IMR-90 (cell line): ENCODE results near the gene TRAPPC10. TPM values are rescaled to one million over a fixed set of nuclear protein-coding genes. Genes with fewer than 3 reads are reported as not detected.

Experiments
- ATAC-seq: fragments of 200-7000 bp; cut with Tn5 transposase; 2 replicates; pipeline ENCODE4 v1.9.1; 2020; ENCODE audit warnings: low read depth, mild to moderate bottlenecking, moderate library complexity
- BruUV-seq: library from RNA; stranded (reverse); fragments of 400-500 nt; replicated peaks from 2 replicates; lab custom pipeline; 2021; lab: Mats Ljungman, UMichigan
- CTCF ChIA-PET: fragments of 300-600 bp; formaldehyde crosslinking; extraction: SDS; loops from one replicate; lab custom pipeline; 2021; ENCODE audit warnings: antibody characterized with exemption; lab: Yijun Ruan, JAX
- POLR2A ChIA-PET: fragments of 300-600 bp; sonication (Branson Sonifier 250); formaldehyde crosslinking; loops from one replicate; lab custom pipeline; 2022; ENCODE audit warnings: antibody characterized with exemption; ENCODE audit not compliant: unreplicated experiment; lab: Charles Lee
- DNase-seq: peaks from one replicate; pipeline ENCODE4 v3.0.0; 2013
- H2AFZ ChIP-seq: replicated peaks from 2 replicates; pipeline ENCODE3; 2013; ENCODE audit warnings: low read length, mild to moderate bottlenecking; ENCODE audit not compliant: poor library complexity
- H2AK5ac ChIP-seq: 2 replicates; pipeline ENCODE4 v1.6.1; 2013; ENCODE audit warnings: low read depth, low read length, inconsistent platforms
- H2AK9ac ChIP-seq: replicated peaks from 2 replicates; pipeline ENCODE3; 2013; ENCODE audit warnings: mild to moderate bottlenecking, low read depth, low read length, moderate library complexity; ENCODE audit not compliant: poor library complexity
- H2BK120ac ChIP-seq: 2 replicates; pipeline ENCODE4 v1.6.1; 2013; ENCODE audit warnings: low read depth, low read length, inconsistent platforms
- H2BK15ac ChIP-seq: 3 replicates; pipeline ENCODE4 v1.6.1; 2013; ENCODE audit warnings: low read depth, low read length, inconsistent platforms
- H2BK20ac ChIP-seq: 2 replicates; pipeline ENCODE4 v1.6.1; 2013; ENCODE audit warnings: low read depth, mild to moderate bottlenecking, inconsistent platforms, low read length, moderate library complexity
- H2BK5ac ChIP-seq: 2 replicates; pipeline ENCODE4 v1.6.1; 2013; ENCODE audit warnings: mild to moderate bottlenecking, low read depth, low read length, inconsistent platforms; ENCODE audit not compliant: poor library complexity, severe bottlenecking
- H3K14ac ChIP-seq: replicated peaks from 2 replicates; pipeline ENCODE4 v1.6.1; 2013; ENCODE audit warnings: low read depth, low read length, inconsistent platforms
- H3K18ac ChIP-seq: 2 replicates; pipeline ENCODE4 v1.6.1; 2013; ENCODE audit warnings: low read depth, low read length, control low read depth
- H3K23ac ChIP-seq: 2 replicates; pipeline ENCODE4 v1.6.1; 2013; ENCODE audit warnings: low read depth, low read length, inconsistent platforms
- H3K27ac ChIP-seq: 2 replicates; pipeline ENCODE4 v1.5.1; 2013; ENCODE audit warnings: mild to moderate bottlenecking, control low read depth, low read length; ENCODE audit not compliant: insufficient read depth
- H3K27me3 ChIP-seq: 2 replicates; pipeline ENCODE4 v1.6.1; 2013; ENCODE audit warnings: low read length; ENCODE audit not compliant: control insufficient read depth, insufficient read depth
- H3K36me3 ChIP-seq: 2 replicates; pipeline ENCODE4 v1.6.1; 2013; ENCODE audit warnings: low read length, mixed read lengths; ENCODE audit not compliant: control insufficient read depth, insufficient read depth
- H3K4ac ChIP-seq: 2 replicates; pipeline ENCODE4 v1.6.1; 2013; ENCODE audit warnings: low read depth, low read length, inconsistent platforms
- H3K4me1 ChIP-seq: 2 replicates; pipeline ENCODE4 v1.6.1; 2013; ENCODE audit warnings: low read length, mixed read lengths; ENCODE audit not compliant: control insufficient read depth, insufficient read depth
- H3K4me2 ChIP-seq: 2 replicates; pipeline ENCODE4 v1.6.1; 2013; ENCODE audit warnings: low read depth, mild to moderate bottlenecking, control low read depth, low read length, moderate library complexity
- H3K4me3 ChIP-seq: 2 replicates; pipeline ENCODE4 v1.5.1; 2013; ENCODE audit warnings: low read depth, mild to moderate bottlenecking, control low read depth, low read length, moderate library complexity; ENCODE audit not compliant: insufficient read depth
- H3K56ac ChIP-seq: 2 replicates; pipeline ENCODE4 v1.6.1; 2013; ENCODE audit warnings: low read length, inconsistent platforms; ENCODE audit not compliant: insufficient read depth; ENCODE audit errors: extremely low read depth
- H3K79me1 ChIP-seq, 2 experiments: 2 replicates each; pipeline ENCODE4 v1.6.1; 2013; ENCODE audit warnings: low read length in 2 of 2, inconsistent platforms in 1 of 2, low read depth in 1 of 2
- H3K9ac ChIP-seq: 2 replicates; pipeline ENCODE4 v1.6.1; 2013; ENCODE audit warnings: low read depth, low read length, control low read depth
- H3K9me1 ChIP-seq: 2 replicates; pipeline ENCODE4 v1.6.1; 2013; ENCODE audit warnings: low read length, inconsistent platforms; ENCODE audit not compliant: insufficient read depth
- H3K9me3 ChIP-seq: 2 replicates; pipeline ENCODE4 v1.6.1; 2013; ENCODE audit warnings: low read length; ENCODE audit not compliant: control insufficient read depth, insufficient read depth
- H4K20me1 ChIP-seq: 2 replicates; pipeline ENCODE4 v1.6.1; 2013; ENCODE audit warnings: low read length, inconsistent platforms; ENCODE audit not compliant: insufficient read depth
- H4K5ac ChIP-seq: 2 replicates; pipeline ENCODE4 v1.6.1; 2013; ENCODE audit warnings: mild to moderate bottlenecking, low read depth, low read length, control low read depth
- H4K8ac ChIP-seq, 2 experiments: 2 replicates each; pipeline ENCODE4 v1.6.1; 2013; ENCODE audit warnings: low read depth in 2 of 2, low read length in 2 of 2, control low read depth in 1 of 2, inconsistent platforms in 1 of 2
- H4K91ac ChIP-seq: 2 replicates; pipeline ENCODE4 v1.6.1; 2013; ENCODE audit warnings: low read depth, low read length, inconsistent platforms; ENCODE audit not compliant: insufficient read depth
- BHLHE40 ChIP-seq: fragments of 150-350 bp; IDR thresholded peaks from 2 replicates; pipeline ENCODE4 v1.6.1; 2016; ENCODE audit warnings: mild to moderate bottlenecking, low read depth, low read length
- CEBPB ChIP-seq: IDR thresholded peaks from 2 replicates; pipeline ENCODE4 v1.6.1; 2012; ENCODE audit warnings: low read depth, low read length, improper control_type of control experiment
- CHD1 ChIP-seq: IDR thresholded peaks from 2 replicates; pipeline ENCODE4 v1.6.1; 2012; ENCODE audit warnings: low read depth, low read length, improper control_type of control experiment
- CTCF ChIP-seq: conservative IDR thresholded peaks from 2 replicates; pipeline ENCODE4 v1.5.1; 2012; ENCODE audit warnings: mild to moderate bottlenecking, low read depth, low read length, improper control_type of control experiment
- FOS ChIP-seq: fragments of 150-350 bp; IDR thresholded peaks from 2 replicates; pipeline ENCODE4 v1.6.1; 2016; ENCODE audit warnings: low read depth, low read length
- MAFK ChIP-seq: IDR thresholded peaks from 2 replicates; pipeline ENCODE4 v1.6.1; 2012; ENCODE audit warnings: low read depth, low read length, improper control_type of control experiment
- MAZ ChIP-seq: IDR thresholded peaks from 2 replicates; pipeline ENCODE4 v1.6.1; 2012; ENCODE audit warnings: low read depth, mild to moderate bottlenecking, low read length, improper control_type of control experiment, moderate library complexity, borderline replicate concordance
- MXI1 ChIP-seq: IDR thresholded peaks from 2 replicates; pipeline ENCODE4 v1.6.1; 2012; ENCODE audit warnings: low read depth, mild to moderate bottlenecking, low read length, moderate library complexity, borderline replicate concordance
- NFE2L2 ChIP-seq: fragments of 150-350 bp; IDR thresholded peaks from 2 replicates; pipeline ENCODE4 v1.6.1; 2016; ENCODE audit warnings: low read depth, mild to moderate bottlenecking, low read length
- POLR2A ChIP-seq: IDR thresholded peaks from 2 replicates; pipeline ENCODE4 v1.6.1; 2012; ENCODE audit warnings: mild to moderate bottlenecking, low read depth, low read length
- RAD21 ChIP-seq: IDR thresholded peaks from 2 replicates; pipeline ENCODE4 v1.6.1; 2012; ENCODE audit warnings: low read length, improper control_type of control experiment
- RCOR1 ChIP-seq: IDR thresholded peaks from 2 replicates; pipeline ENCODE4 v1.6.1; 2012; ENCODE audit warnings: mild to moderate bottlenecking, low read length, improper control_type of control experiment; ENCODE audit not compliant: insufficient replicate concordance
- RFX5 ChIP-seq: IDR thresholded peaks from 2 replicates; pipeline ENCODE4 v1.8.0; 2012; ENCODE audit warnings: low read depth, mild to moderate bottlenecking, low read length, moderate library complexity
- SMC3 ChIP-seq: fragments of 150-350 bp; IDR thresholded peaks from 2 replicates; pipeline ENCODE4 v1.6.1; 2016; ENCODE audit warnings: low read depth, mild to moderate bottlenecking, antibody characterized with exemption, low read length, moderate library complexity
- USF2 ChIP-seq: fragments of 150-350 bp; IDR thresholded peaks from 2 replicates; pipeline ENCODE4 v1.6.1; 2017; ENCODE audit warnings: mild to moderate bottlenecking, antibody characterized with exemption, low read length, low read depth
- WGBS, 2 experiments: methylation state at CpG; one replicate each; pipeline versions ENCODE4 v1.1.5 to v1.1.7; 2013; ENCODE audit warnings: missing lambda C conversion rate in 2 of 2; ENCODE audit not compliant: insufficient read length in 1 of 2; ENCODE audit errors: extremely low coverage in 2 of 2; 5-methylcytosine and 5-hydroxymethylcytosine counted together
- dilution Hi-C: fragments of 300-500 bp; cut with HindIII; formaldehyde crosslinking; loops from one replicate; pipeline ENCODE4 v1.14.3; 2018; ENCODE audit warnings: low sequenced_read_pairs; ENCODE audit not compliant: unreplicated experiment
- in situ Hi-C: fragments of 300-500 bp; cut with MboI; formaldehyde crosslinking; loops from 3 replicates; pipeline ENCODE4 v1.14.3; 2019; ENCODE audit warnings: low sequenced_read_pairs, inconsistent platforms, mixed read lengths
- intact Hi-C: fragments of 100-400 bp; cut with micrococcal nuclease; formaldehyde crosslinking; loops from 2 replicates; pipeline ENCODE4 v1.10.0; 2022
- polyA plus RNA-seq, 3 experiments: library from polyadenylated mRNA; depleted of rRNA; stranded (reverse); fragments of >200 nt; gene quantifications; 2 replicates each; pipeline ENCODE4 v1.2.3, GENCODE V29; 2012; ENCODE audit warnings: low replicate concordance in 1 of 3
- total RNA-seq: library from RNA; depleted of rRNA; stranded (reverse); fragments of >200 nt; gene quantifications from 2 replicates; pipeline ENCODE4 v1.2.3, GENCODE V29; 2012
- TF ChIP-seq, protein P1 (sequence below): fragments of 150-350 bp; IDR thresholded peaks from 2 replicates; pipeline ENCODE4 v1.6.1; 2016; ENCODE audit warnings: low read depth, mild to moderate bottlenecking, low read length, moderate library complexity, borderline replicate concordance

The TRAPPC10 gene
- total and polyA plus RNA-seq, 2 of the 4 experiments (the other 2 are of a cell fraction): 17.8 to 18.1 TPM

GRCh38 chr21:44092211-44092610 is 80.1 kb downstream of the TRAPPC10 start:
- intact Hi-C loops: no loop called here
- in situ Hi-C loops: no loop called here

More at GRCh38 chr21:44092211-44092610, 80.1 kb downstream of the TRAPPC10 start:
- Histone ChIP-seq H2BK20ac (no peak overlapping the region), H3K27ac (no peak overlapping the region), H2BK120ac (no peak overlapping the region), H4K8ac (no peak overlapping the region), H2AK9ac (no peak overlapping the region), H4K20me1 (peaks cover 4% of the 10 kb centered on the region; the same call in 1 of the 2 replicates), H3K79me1 (peaks cover 5 to 25% of the 10 kb centered on the region in 2 experiments; a peak in 3 of 4 replicates), H2BK15ac (no peak overlapping the region), H3K9ac (no peak overlapping the region), H3K36me3 (peaks cover 47% of the 10 kb centered on the region), H4K5ac (no peak overlapping the region), H2AK5ac (no peak overlapping the region), H2BK5ac (no peak overlapping the region), H3K4me2 (no peak overlapping the region), H3K14ac (no peak overlapping the region), H3K4me3 (no peak overlapping the region), H3K56ac (no peak overlapping the region), H2AFZ (no peak overlapping the region), H3K27me3 (no peaks in the 10 kb centered on the region), H4K91ac (no peak overlapping the region), H3K9me3 (no peaks in the 10 kb centered on the region), H3K4ac (no peak overlapping the region), H3K18ac (no peak overlapping the region), H3K4me1 (no peaks in the 10 kb centered on the region), H3K9me1 (peaks cover 5% of the 10 kb centered on the region; the same call in 1 of the 2 replicates), H3K23ac (no peak overlapping the region)
- ChIA-PET POLR2A (no interaction called here), CTCF (interaction anchor here (1.4 kb wide), 1 partner anchor 9 kb away, joined by 4 read pairs; no protein-coding TSS in a partner anchor)
- ATAC-seq (no peak), DNase-seq (no peak)
- TF ChIP-seq MAFK (no peak), NFE2L2 (no peak), POLR2A (no peak), CEBPB (no peak), FOS (no peak), MXI1 (no peak), CHD1 (no peak), CTCF (no peak), RAD21 (no peak), RFX5 (no peak), SMC3 (no peak), MAZ (no peak), USF2 (no peak), BHLHE40 (no peak), RCOR1 (no peak)
- TF ChIP-seq, protein P1, sequence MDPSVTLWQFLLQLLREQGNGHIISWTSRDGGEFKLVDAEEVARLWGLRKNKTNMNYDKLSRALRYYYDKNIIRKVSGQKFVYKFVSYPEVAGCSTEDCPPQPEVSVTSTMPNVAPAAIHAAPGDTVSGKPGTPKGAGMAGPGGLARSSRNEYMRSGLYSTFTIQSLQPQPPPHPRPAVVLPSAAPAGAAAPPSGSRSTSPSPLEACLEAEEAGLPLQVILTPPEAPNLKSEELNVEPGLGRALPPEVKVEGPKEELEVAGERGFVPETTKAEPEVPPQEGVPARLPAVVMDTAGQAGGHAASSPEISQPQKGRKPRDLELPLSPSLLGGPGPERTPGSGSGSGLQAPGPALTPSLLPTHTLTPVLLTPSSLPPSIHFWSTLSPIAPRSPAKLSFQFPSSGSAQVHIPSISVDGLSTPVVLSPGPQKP: no peak
- WGBS, 2 experiments: 80% methylated on average over 1 of the region's 9 CpGs; no CpG with 5 or more reads in 1 of the 2 experiments
- no TSS peak for BruUV-seq
- dilution Hi-C loops: no loop called here
